Measurements from ENCODE around the gene ERVK3-1.

Gene ERVK3-1

DNA sequence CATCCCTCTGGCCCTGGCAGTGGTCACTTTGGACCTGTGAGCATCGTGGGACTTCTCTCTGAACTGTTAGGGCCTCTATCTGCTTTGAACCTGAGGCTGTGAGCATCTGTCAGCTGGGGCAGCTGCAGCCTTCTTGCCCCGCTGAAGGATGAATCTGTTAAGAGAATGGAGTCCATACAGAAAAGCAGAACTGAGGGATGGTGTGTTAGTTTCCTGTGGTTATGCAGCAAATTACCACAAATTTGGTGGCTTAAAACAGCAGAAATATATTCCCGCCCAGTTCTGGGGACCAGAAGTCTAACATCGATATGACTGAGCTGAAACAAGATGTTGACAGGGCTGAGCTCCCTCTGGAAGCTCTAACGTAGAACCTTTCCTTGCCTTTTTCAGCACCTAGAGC is 59.0 kb downstream of the ERVK3-1 start:
- no peak for DNase-seq (ENCODE audit: low read depth)
